Gastroesophageal sphincter (tissue), 2 donors: ENCODE results near the gene ZNF616.

Source experiments
- EP300 ChIP-seq: sonication (generic); formaldehyde crosslinking; IDR thresholded peaks from one replicate; pipeline ENCODE4 v1.6.1; 2017; ENCODE audit warnings: antibody characterized with exemption, mild to moderate bottlenecking
- POLR2A ChIP-seq, 2 donors: fragments of 450-650 bp; IDR thresholded peaks; one replicate each; pipeline ENCODE4 v1.6.1; 2017; ENCODE audit warnings: antibody characterized with exemption in 2 of 2, mild to moderate bottlenecking in 2 of 2, moderate library complexity in 1 of 2

GRCh38 chr19:52070496-52070895, 69.2 kb downstream of the ZNF616 start:
- TF ChIP-seq POLR2A (IDR thresholded peaks at IDR 0.05) (no peak), EP300 (no peak)
